Thyroid gland (tissue), 4 donors: ENCODE results near the gene SVIL.

Experiments
- CTCF ChIP-seq, 6 experiments: fragments of 200-600 bp in 3 of 6; fragments of 450-650 bp in 3 of 6; sonication (generic) in 3 of 6; IDR thresholded peaks; one replicate each; pipeline ENCODE4 v1.5.1; 2016 to 2019; ENCODE audit warnings: antibody characterized with exemption in 6 of 6, mild to moderate bottlenecking in 2 of 6, inconsistent platforms in 1 of 6, moderate library complexity in 1 of 6
- POLR2A ChIP-seq, 2 donors: fragments of 450-650 bp; IDR thresholded peaks; one replicate each; pipeline ENCODE4 v1.6.1; 2017; ENCODE audit warnings: antibody characterized with exemption in 2 of 2, mild to moderate bottlenecking in 2 of 2, moderate library complexity in 1 of 2

DNA sequence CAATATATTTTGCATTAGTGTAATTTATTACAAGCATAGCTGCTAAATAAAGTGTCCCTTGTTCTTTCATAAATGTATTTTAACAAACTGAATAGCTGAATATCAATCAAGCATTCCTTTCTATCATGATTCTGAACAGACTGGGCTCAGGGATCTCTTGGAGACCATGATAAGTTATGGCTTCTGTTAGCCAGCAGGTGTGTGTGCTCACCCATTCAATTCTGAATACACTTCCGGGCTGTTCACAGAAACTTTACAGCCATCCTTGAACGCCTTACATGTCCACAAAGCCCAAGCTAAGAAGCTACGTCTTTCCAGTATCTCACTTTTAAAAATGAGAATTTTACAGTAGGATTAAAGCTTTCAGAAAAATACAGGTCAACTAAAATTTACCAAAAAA is 115.1 kb downstream of the SVIL start:
- TF ChIP-seq CTCF (IDR thresholded peaks at IDR 0.05) (no peak), POLR2A (IDR thresholded peaks at IDR 0.05) (no peak)
